ENCODE results near the gene EML5.
A peak's percentile ranks its signal among the peaks of the same experiment; 100 is the strongest.

The EML5 gene

DNA sequence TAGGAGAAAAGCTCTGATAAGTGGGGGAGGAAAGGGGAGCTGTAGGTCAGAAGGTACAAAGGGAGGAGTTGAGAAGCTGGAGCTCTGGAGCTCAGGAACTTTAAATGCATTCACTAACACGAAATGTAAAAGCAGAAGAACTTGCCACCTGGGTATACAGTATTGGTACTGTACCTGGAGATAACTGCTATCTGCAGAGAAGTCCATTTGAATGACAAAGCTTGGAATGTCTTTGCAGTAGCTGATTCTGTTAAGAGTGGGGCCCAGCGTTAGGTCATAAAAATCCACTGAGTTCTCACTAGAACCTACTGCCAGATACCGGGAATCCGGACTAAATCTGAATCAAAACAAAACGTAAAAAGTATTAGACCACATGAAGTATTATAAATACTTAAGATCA, 174.3 kb downstream of the EML5 start:
- H3K27ac ChIP-seq (ENCODE audit: extremely low read depth, low read depth, low read length) = no peak overlapping the region
- TF ChIP-seq ZSCAN5A (tag by site-specific recombination; IDR thresholded peaks at IDR 0.05) (no peak), GFI1B (tag by site-specific recombination; IDR thresholded peaks at IDR 0.05) (no peak), ZNF548 (tag by site-specific recombination; IDR thresholded peaks at IDR 0.05) (no peak), ZNF416 (tag by site-specific recombination; IDR thresholded peaks at IDR 0.05) (no peak), OVOL3 (tag by site-specific recombination; IDR thresholded peaks at IDR 0.05) (no peak), ZNF837 (tag by site-specific recombination; IDR thresholded peaks at IDR 0.05) (no peak), ZNF596 (tag by site-specific recombination; IDR thresholded peaks at IDR 0.05) (no peak), ZSCAN23 (tag by site-specific recombination; IDR thresholded peaks at IDR 0.05) (no peak), ZNF214 (tag by site-specific recombination; IDR thresholded peaks at IDR 0.05; ENCODE audit: borderline replicate concordance) (no peak), ZNF677 (tag by site-specific recombination; IDR thresholded peaks at IDR 0.05) (no peak), ZNF501 (tag by site-specific recombination; IDR thresholded peaks at IDR 0.05) (no peak), YY1 (tag by site-specific recombination; IDR thresholded peaks at IDR 0.05) (no peak)
- TF ChIP-seq, protein P1, sequence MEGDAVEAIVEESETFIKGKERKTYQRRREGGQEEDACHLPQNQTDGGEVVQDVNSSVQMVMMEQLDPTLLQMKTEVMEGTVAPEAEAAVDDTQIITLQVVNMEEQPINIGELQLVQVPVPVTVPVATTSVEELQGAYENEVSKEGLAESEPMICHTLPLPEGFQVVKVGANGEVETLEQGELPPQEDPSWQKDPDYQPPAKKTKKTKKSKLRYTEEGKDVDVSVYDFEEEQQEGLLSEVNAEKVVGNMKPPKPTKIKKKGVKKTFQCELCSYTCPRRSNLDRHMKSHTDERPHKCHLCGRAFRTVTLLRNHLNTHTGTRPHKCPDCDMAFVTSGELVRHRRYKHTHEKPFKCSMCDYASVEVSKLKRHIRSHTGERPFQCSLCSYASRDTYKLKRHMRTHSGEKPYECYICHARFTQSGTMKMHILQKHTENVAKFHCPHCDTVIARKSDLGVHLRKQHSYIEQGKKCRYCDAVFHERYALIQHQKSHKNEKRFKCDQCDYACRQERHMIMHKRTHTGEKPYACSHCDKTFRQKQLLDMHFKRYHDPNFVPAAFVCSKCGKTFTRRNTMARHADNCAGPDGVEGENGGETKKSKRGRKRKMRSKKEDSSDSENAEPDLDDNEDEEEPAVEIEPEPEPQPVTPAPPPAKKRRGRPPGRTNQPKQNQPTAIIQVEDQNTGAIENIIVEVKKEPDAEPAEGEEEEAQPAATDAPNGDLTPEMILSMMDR (tag by site-specific recombination; IDR thresholded peaks at IDR 0.05) = no peak
- no peaks in the 10 kb centered on the region for H3K9me3 ChIP-seq (ENCODE audit: control insufficient read depth, insufficient read depth, low read depth, low read length)
- H3K4me3 ChIP-seq (ENCODE audit: low read depth, low read length) = no peak overlapping the region
- CTCF ChIA-PET = no interaction called here
- H3K4me1 ChIP-seq (ENCODE audit: control insufficient read depth, insufficient read depth, low read length) = peaks cover 3% of the 10 kb centered on the region; the same call in 1 of the 2 replicates
- POLR2A ChIA-PET = no interaction called here
- H3K36me3 ChIP-seq (ENCODE audit: control insufficient read depth in 2 of 2, insufficient read depth in 1 of 2, low read length in 2 of 2) = peaks cover 17 to 34% of the 10 kb centered on the region in 2 experiments

GRCh38 chr14:88617479-88617878, 175.3 kb downstream of the EML5 start:
- no peaks in the 10 kb centered on the region for H3K9me3 ChIP-seq (ENCODE audit: control insufficient read depth, insufficient read depth, low read depth, low read length)
- H3K4me1 ChIP-seq (ENCODE audit: control insufficient read depth, insufficient read depth, low read length) = peaks cover 3% of the 10 kb centered on the region; the same call in 1 of the 2 replicates
- no peak overlapping the region for H3K4me3 ChIP-seq (ENCODE audit: low read depth, low read length)
- ChIA-PET POLR2A (no interaction called here), CTCF (no interaction called here)
- peaks cover 23 to 41% of the 10 kb centered on the region in 2 experiments for H3K36me3 ChIP-seq (ENCODE audit: control insufficient read depth in 2 of 2, insufficient read depth in 1 of 2, low read length in 2 of 2)
- H3K27ac ChIP-seq (ENCODE audit: extremely low read depth, low read depth, low read length) = no peak overlapping the region
- TF ChIP-seq ZNF621 (tag by site-specific recombination; IDR thresholded peaks at IDR 0.05) (no peak), ZNF121 (tag by site-specific recombination; IDR thresholded peaks at IDR 0.05) (peak; percentile 87)

DNA sequence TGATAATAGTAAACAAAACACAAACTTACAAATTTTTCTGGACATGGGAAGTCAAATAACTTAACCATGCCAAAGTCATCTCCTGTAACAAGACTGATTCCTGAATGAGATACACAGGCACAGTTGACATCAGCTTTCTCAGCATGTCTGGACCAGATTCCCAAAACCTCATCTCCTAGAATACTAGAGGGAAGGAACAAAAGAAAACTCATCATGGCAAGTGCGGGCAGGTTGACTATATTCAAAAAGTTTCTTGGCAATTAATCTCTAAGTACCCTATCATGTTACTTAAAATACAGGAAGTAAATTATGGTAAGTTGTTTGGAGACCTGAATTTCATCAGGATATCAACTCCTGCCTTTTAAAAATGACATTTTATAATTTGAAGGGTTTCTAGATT, 176.1 kb downstream of the EML5 start:
- POLR2A ChIA-PET = no interaction called here

More for the DNA sequence above, 176.1 kb downstream of the EML5 start:
- TF ChIP-seq ZNF514 (tag by site-specific recombination; IDR thresholded peaks at IDR 0.05) (no peak), KLF9 (tag by site-specific recombination; IDR thresholded peaks at IDR 0.05; ENCODE audit: low read depth) (no peak), SP3 (tag by site-specific recombination; IDR thresholded peaks at IDR 0.05) (no peak), BCL11B (tag by site-specific recombination; IDR thresholded peaks at IDR 0.05; ENCODE audit: low read depth) (no peak), ZNF404 (tag by site-specific recombination; IDR thresholded peaks at IDR 0.05) (no peak), SP7 (tag by site-specific recombination; IDR thresholded peaks at IDR 0.05) (0 out of 2 replicates have a peak, but pooled peaks have one; percentile 3), PRDM6 (tag by site-specific recombination; IDR thresholded peaks at IDR 0.05) (peak; percentile 18; the same call in 1 of the 2 replicates)
- TF ChIP-seq, protein P1 (tag by site-specific recombination; IDR thresholded peaks at IDR 0.05) = no peak
- Histone ChIP-seq H3K9me3 (ENCODE audit: control insufficient read depth, insufficient read depth, low read depth, low read length) (no peaks in the 10 kb centered on the region), H3K4me3 (ENCODE audit: low read depth, low read length) (no peak overlapping the region), H3K4me1 (ENCODE audit: control insufficient read depth, insufficient read depth, low read length) (peaks cover 3% of the 10 kb centered on the region; the same call in 1 of the 2 replicates), H3K27ac (ENCODE audit: extremely low read depth, low read depth, low read length) (no peak overlapping the region), H3K36me3 (ENCODE audit: control insufficient read depth in 2 of 2, insufficient read depth in 1 of 2, low read length in 2 of 2) (peaks cover 29 to 43% of the 10 kb centered on the region in 2 experiments)
- CTCF ChIA-PET = interaction anchor here (0.9 kb wide), 1 partner anchor 672 kb away, joined by 5 read pairs; no protein-coding TSS in a partner anchor

Measured in HEK293 (cell line).